ENCODE results near the gene DCHS1. TPM values are rescaled to one million over a fixed set of nuclear protein-coding genes. Genes with fewer than 3 reads are reported as not detected.

The DCHS1 gene
- total RNA-seq, 1 donor from 2014 or later = 177 TPM

- DNase-seq (ENCODE audit: extremely low read depth, low read depth, low spot score) = no peak
Measured at GRCh38 chr11:6674219-6674597, 18.6 kb upstream of the DCHS1 start.

GRCh38 chr11:6673523-6674218 is 18.1 kb upstream of the DCHS1 start:
- DNase-seq (ENCODE audit: extremely low read depth, low read depth, low spot score) = no peak

GRCh38 chr11:6671991-6672390 is 16.4 kb upstream of the DCHS1 start:
- DNase-seq (ENCODE audit: extremely low read depth, low read depth, low spot score) = no peak

GRCh38 chr11:6670202-6670830 is 14.7 kb upstream of the DCHS1 start:
- no peak for DNase-seq (ENCODE audit: extremely low read depth, low read depth, low spot score)

- DNase-seq (ENCODE audit: extremely low read depth, low read depth, low spot score) = no peak
Measured at GRCh38 chr11:6667733-6668374, 12.2 kb upstream of the DCHS1 start.

GRCh38 chr11:6666302-6667183 is 10.9 kb upstream of the DCHS1 start:
- DNase-seq (ENCODE audit: extremely low read depth, low read depth, low spot score) = no peak

- DNase-seq (ENCODE audit: extremely low read depth, low read depth, low spot score) = no peak
Measured at GRCh38 chr11:6664551-6664950, 8.9 kb upstream of the DCHS1 start.

GRCh38 chr11:6663794-6664469 is 8.3 kb upstream of the DCHS1 start:
- no peak for DNase-seq (ENCODE audit: extremely low read depth, low read depth, low spot score)

GRCh38 chr11:6660712-6661111 is 5.1 kb upstream of the DCHS1 start:
- DNase-seq (ENCODE audit: extremely low read depth, low read depth, low spot score) = no peak

- no peak for DNase-seq (ENCODE audit: extremely low read depth, low read depth, low spot score)
Measured at GRCh38 chr11:6658647-6659046, 3.0 kb upstream of the DCHS1 start.

GRCh38 chr11:6657346-6657745 is 1.7 kb upstream of the DCHS1 start:
- DNase-seq (ENCODE audit: extremely low read depth, low read depth, low spot score) = no peak

- DNase-seq (ENCODE audit: extremely low read depth, low read depth, low spot score) = no peak
Measured at GRCh38 chr11:6656936-6657335, 1.3 kb upstream of the DCHS1 start.

GRCh38 chr11:6656584-6656915 is 941 bp upstream of the DCHS1 start:
- DNase-seq (ENCODE audit: extremely low read depth, low read depth, low spot score) = no peak

GRCh38 chr11:6655020-6655789 is 404 bp downstream of the DCHS1 start:
- DNase-seq (ENCODE audit: extremely low read depth, low read depth, low spot score) = no peak

- DNase-seq (ENCODE audit: extremely low read depth, low read depth, low spot score) = no peak
Measured at GRCh38 chr11:6654281-6655019, 1.2 kb downstream of the DCHS1 start.

GRCh38 chr11:6653656-6654055 is 2.0 kb downstream of the DCHS1 start:
- no peak for DNase-seq (ENCODE audit: extremely low read depth, low read depth, low spot score)

GRCh38 chr11:6653097-6653496 is 2.5 kb downstream of the DCHS1 start:
- no peak for DNase-seq (ENCODE audit: extremely low read depth, low read depth, low spot score)

GRCh38 chr11:6652182-6652581 is 3.4 kb downstream of the DCHS1 start:
- DNase-seq (ENCODE audit: extremely low read depth, low read depth, low spot score) = no peak

- no peak for DNase-seq (ENCODE audit: extremely low read depth, low read depth, low spot score)
Measured at GRCh38 chr11:6650980-6651379, 4.6 kb downstream of the DCHS1 start.
